Natural killer cell (primary cell): ENCODE results near the gene HTT-AS. TPM values are rescaled to one million over a fixed set of nuclear protein-coding genes. Genes with fewer than 3 reads are reported as not detected.
A peak's percentile ranks its signal among the peaks of the same experiment; 100 is the strongest.

ENCODE experiments used
- ATAC-seq, 3 donors: fragments of 150-1000 bp in 2 of 3; fragments of 200-7000 bp in 1 of 3; cut with Tn5 transposase; 1 replicate in 1 of 3; 2 replicates in 2 of 3; pipeline ENCODE4 v1.10.0; 2021; ENCODE audit warnings: mild to moderate bottlenecking in 2 of 3, moderate library complexity in 2 of 3
- DNase-seq, 2 donors: peaks; one replicate each; pipeline versions ENCODE4 v3.0.0 to v3.0.0-alpha.2; 2013 to 2021; ENCODE audit warnings: mixed read lengths in 1 of 2
- H3K27ac ChIP-seq: one replicate; pipeline ENCODE4 v1.5.1; 2013; ENCODE audit warnings: mild to moderate bottlenecking, low read length
- H3K27me3 ChIP-seq: one replicate; pipeline ENCODE4 v1.6.1; 2013; ENCODE audit warnings: low read length; ENCODE audit not compliant: control insufficient read depth, insufficient read depth
- H3K36me3 ChIP-seq: one replicate; pipeline ENCODE4 v1.6.1; 2013; ENCODE audit warnings: low read length; ENCODE audit not compliant: control insufficient read depth, insufficient read depth
- H3K4me1 ChIP-seq: one replicate; pipeline ENCODE4 v1.6.1; 2013; ENCODE audit warnings: low read length; ENCODE audit not compliant: control insufficient read depth, insufficient read depth
- H3K4me3 ChIP-seq: one replicate; pipeline ENCODE4 v1.5.1; 2013; ENCODE audit warnings: low read length
- H3K9me3 ChIP-seq: one replicate; pipeline ENCODE4 v1.6.1; 2013; ENCODE audit warnings: low read length; ENCODE audit not compliant: control insufficient read depth, insufficient read depth
- H3K27ac Mint-ChIP-seq, 2 donors: one replicate each; pipeline ENCODE4 v1.8.0; 2022; ENCODE audit warnings: mild to moderate bottlenecking in 2 of 2, mixed read lengths in 2 of 2, moderate library complexity in 1 of 2
- H3K27me3 Mint-ChIP-seq, 2 donors: one replicate each; pipeline ENCODE4 v1.8.0; 2022; ENCODE audit warnings: low read depth in 2 of 2, mixed read lengths in 2 of 2
- H3K36me3 Mint-ChIP-seq: one replicate; pipeline ENCODE4 v1.8.0; 2022; ENCODE audit warnings: mixed read lengths
- H3K4me1 Mint-ChIP-seq, 2 donors: one replicate each; pipeline ENCODE4 v1.8.0; 2022; ENCODE audit warnings: mixed read lengths in 2 of 2
- H3K4me3 Mint-ChIP-seq: one replicate; pipeline ENCODE4 v1.8.0; 2022; ENCODE audit warnings: mild to moderate bottlenecking, moderate library complexity, mixed read lengths
- H3K9me3 Mint-ChIP-seq, 2 donors: one replicate each; pipeline ENCODE4 v1.8.0; 2022; ENCODE audit warnings: mixed read lengths in 2 of 2
- WGBS: methylation state at CpG from one replicate; pipeline ENCODE4 v1.1.7; 2013; ENCODE audit warnings: missing lambda C conversion rate; ENCODE audit not compliant: insufficient coverage; 5-methylcytosine and 5-hydroxymethylcytosine counted together
- intact Hi-C: fragments of 100-400 bp; cut with micrococcal nuclease; formaldehyde crosslinking; loops from one replicate; pipeline ENCODE4 v1.14.2; 2022
- total RNA-seq, 4 donors: library from RNA; stranded (reverse); fragments of 120-200 nt in 1 of 4; gene quantifications; one replicate each; pipeline versions ENCODE4 v1.2.3 to v1.2.4, GENCODE V29; 2013 to 2022
- TF ChIP-seq, protein P1 (sequence below): fragments of 200-600 bp; IDR thresholded peaks from one replicate; pipeline ENCODE4 v1.8.0; 2022; ENCODE audit warnings: antibody characterized with exemption

The HTT-AS gene
- total RNA-seq, 3 donors from 2014 or later (not counting 1 experiment from before 2014, with no cell fraction given): not detected

DNA sequence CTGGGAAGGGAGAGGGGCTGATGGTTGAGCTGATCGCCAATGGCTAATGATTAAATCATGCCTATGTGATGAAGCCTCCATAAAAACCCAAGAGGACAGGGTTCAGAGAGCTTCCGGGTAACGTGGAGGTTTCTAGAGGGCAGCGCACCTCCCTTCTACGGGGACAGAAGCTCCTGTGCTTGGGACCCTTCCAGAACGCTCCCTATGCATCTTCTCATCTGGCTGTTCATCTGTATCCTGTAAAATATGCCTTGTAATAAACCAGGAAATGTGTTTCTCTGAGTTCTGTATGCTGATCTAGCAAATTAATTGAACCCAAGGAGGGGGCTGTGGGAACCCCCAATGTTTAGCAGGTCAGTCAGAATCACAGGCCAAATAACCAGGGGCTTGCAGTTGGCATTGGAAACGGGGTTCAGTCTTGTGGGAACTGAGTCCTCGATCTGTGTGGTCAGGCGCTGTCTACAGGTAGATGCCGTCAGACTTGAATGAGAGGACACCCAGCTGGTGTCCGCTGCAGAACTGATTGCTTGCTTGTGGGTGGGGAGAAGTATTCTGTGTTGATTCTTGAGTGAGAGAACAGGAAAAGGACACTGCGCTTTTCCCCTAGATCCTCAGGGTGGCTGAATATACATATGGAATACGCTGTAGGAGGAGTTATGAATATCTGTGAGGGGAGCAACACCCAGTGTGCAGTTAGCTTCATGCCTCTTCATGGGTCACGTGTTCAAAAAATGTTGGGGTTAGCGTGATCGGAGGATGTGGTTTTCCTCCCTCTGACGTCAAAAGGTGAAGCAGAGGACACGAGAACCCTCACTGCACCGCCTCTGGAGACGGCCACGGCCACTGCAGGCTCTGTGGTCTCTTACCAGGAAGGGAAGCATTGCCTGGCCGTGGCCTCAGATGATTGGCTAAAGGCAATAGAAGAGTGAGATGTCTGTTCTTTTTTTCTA lies 29.2 kb downstream of the HTT-AS start:
- WGBS: 44% methylated on average over 22 of the region's 22 CpGs
- Histone ChIP-seq H3K9me3 (peaks cover 4% of the 10 kb centered on the region), H3K4me3 (no peak overlapping the region), H3K27me3 (no peaks in the 10 kb centered on the region), H3K27ac (peak overlapping the region; percentile 77), H3K4me1 (peaks cover 74% of the 10 kb centered on the region), H3K36me3 (no peaks in the 10 kb centered on the region)
- intact Hi-C loops: loop anchor here (5.0 kb wide), 2 partner anchors 83 to 157 kb away; partner anchors contain the start of genes GRK4 and NOP14
- Mint-ChIP-seq H3K27ac (peak overlapping the region; percentile 91 to 97), H3K9me3 (no peaks in the 10 kb centered on the region), H3K27me3 (no peaks in the 10 kb centered on the region), H3K4me1 (peaks cover 61 to 67% of the 10 kb centered on the region in 2 donors), H3K4me3 (peak overlapping the region; percentile 82), H3K36me3 (no peaks in the 10 kb centered on the region)
- TF ChIP-seq, protein P1, sequence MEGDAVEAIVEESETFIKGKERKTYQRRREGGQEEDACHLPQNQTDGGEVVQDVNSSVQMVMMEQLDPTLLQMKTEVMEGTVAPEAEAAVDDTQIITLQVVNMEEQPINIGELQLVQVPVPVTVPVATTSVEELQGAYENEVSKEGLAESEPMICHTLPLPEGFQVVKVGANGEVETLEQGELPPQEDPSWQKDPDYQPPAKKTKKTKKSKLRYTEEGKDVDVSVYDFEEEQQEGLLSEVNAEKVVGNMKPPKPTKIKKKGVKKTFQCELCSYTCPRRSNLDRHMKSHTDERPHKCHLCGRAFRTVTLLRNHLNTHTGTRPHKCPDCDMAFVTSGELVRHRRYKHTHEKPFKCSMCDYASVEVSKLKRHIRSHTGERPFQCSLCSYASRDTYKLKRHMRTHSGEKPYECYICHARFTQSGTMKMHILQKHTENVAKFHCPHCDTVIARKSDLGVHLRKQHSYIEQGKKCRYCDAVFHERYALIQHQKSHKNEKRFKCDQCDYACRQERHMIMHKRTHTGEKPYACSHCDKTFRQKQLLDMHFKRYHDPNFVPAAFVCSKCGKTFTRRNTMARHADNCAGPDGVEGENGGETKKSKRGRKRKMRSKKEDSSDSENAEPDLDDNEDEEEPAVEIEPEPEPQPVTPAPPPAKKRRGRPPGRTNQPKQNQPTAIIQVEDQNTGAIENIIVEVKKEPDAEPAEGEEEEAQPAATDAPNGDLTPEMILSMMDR: no peak
- DNase-seq: peak; percentile 83 to 91
- ATAC-seq: peak; percentile 68 to 82 (median 73)

DNA sequence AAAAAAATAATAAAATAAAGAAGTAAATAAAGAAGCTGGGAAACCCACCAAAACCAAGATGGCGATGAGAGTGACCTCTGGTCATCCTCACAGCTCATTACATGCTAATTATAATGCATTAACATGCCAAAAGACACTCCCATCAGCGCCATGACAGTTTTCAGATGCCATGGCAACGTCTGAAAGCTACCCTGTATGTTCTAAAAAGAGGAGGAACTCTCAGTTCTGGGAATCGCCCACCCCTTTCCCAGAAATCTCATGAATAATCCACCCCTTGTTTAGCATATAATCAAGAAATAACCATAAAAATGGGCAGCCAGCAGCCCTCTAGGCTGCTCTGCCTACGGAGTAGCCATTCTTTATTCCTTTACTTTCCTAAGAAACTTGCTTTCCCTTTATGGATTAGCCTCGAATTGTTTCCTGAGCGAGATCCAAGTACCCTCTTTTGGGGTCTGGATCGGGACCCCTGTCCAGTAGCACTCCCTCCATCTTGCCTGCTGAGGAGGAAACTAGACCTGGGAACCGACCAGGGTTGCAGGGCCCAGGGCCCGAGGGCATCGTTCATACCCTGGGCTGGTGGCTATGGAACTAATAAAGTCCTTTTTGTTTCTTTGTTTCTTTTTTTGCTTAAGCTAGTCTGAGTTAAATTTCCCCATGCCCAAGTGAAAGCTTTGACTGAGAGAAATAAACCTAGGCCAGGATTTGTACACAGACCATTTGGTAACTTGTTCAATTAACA lies 30.9 kb downstream of the HTT-AS start:
- WGBS: 93% methylated on average over 11 of the region's 11 CpGs
- peak overlapping the region; percentile 57 for H3K4me3 Mint-ChIP-seq

DNA sequence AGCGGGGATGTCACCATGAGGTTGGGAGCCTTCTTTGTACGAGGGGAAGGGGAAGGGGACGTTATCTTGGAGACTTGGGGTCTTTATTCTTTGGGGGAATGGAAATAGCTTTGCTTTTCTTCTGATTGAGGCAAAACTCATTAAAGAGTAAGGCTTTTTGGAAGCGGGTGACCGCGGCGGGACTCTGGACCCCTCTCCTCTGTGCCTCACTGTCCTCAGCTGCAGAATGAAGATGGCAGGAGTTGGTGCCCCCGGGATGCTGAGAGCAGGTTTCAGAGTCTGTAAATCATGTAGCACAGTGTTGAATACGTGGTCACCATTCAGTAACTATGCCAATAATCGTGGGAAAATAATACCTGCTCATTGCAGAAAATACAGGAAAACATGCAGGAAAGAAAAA lies 32.1 kb downstream of the HTT-AS start:
- H3K27me3 ChIP-seq: no peaks in the 10 kb centered on the region
- H3K36me3 Mint-ChIP-seq: no peaks in the 10 kb centered on the region
- peaks cover 86% of the 10 kb centered on the region for H3K4me1 ChIP-seq
- peak overlapping the region; percentile 87 for H3K27ac ChIP-seq
- H3K27ac Mint-ChIP-seq: peak overlapping the region; percentile 94
- peaks cover 69 to 75% of the 10 kb centered on the region in 2 donors for H3K4me1 Mint-ChIP-seq
- WGBS: 59% methylated on average over 10 of the region's 10 CpGs
- TF ChIP-seq, protein P1: no peak
- H3K27me3 Mint-ChIP-seq: peaks cover 0 to 3% of the 10 kb centered on the region in 2 donors
- H3K9me3 Mint-ChIP-seq: no peaks in the 10 kb centered on the region
- no peak for ATAC-seq
- H3K9me3 ChIP-seq: peaks cover 4% of the 10 kb centered on the region
- H3K36me3 ChIP-seq: no peaks in the 10 kb centered on the region
- H3K4me3 Mint-ChIP-seq: peak overlapping the region; percentile 96
- no peak for DNase-seq
- peak overlapping the region; percentile 67 for H3K4me3 ChIP-seq
- intact Hi-C loops: no loop called here

More for the DNA sequence above, 30.9 kb downstream of the HTT-AS start:
- no peaks in the 10 kb centered on the region for H3K27me3 ChIP-seq
- no peaks in the 10 kb centered on the region for H3K27me3 Mint-ChIP-seq
- no peak for ATAC-seq
- intact Hi-C loops: no loop called here
- no peaks in the 10 kb centered on the region for H3K36me3 ChIP-seq
- no peak overlapping the region for H3K4me3 ChIP-seq
- peaks cover 4% of the 10 kb centered on the region for H3K9me3 ChIP-seq
- TF ChIP-seq, protein P1: no peak
- H3K36me3 Mint-ChIP-seq: no peaks in the 10 kb centered on the region
- H3K27ac ChIP-seq: no peak overlapping the region
- DNase-seq: no peak
- peaks cover 68 to 75% of the 10 kb centered on the region in 2 donors for H3K4me1 Mint-ChIP-seq
- H3K4me1 ChIP-seq: peaks cover 84% of the 10 kb centered on the region
- H3K9me3 Mint-ChIP-seq: no peaks in the 10 kb centered on the region
- H3K27ac Mint-ChIP-seq: peak overlapping the region; percentile 69 to 91
